ENCODE results near the gene CNN1. TPM values are rescaled to one million over a fixed set of nuclear protein-coding genes. Genes with fewer than 3 reads are reported as not detected.
A peak's percentile ranks its signal among the peaks of the same experiment; 100 is the strongest.

CNN1 gene
- total and polyA plus RNA-seq, 2 of the 13 experiments (the other 11 are each of a cell fraction or from before 2014, with no cell fraction given): 0.70 to 1.1 TPM

DNA sequence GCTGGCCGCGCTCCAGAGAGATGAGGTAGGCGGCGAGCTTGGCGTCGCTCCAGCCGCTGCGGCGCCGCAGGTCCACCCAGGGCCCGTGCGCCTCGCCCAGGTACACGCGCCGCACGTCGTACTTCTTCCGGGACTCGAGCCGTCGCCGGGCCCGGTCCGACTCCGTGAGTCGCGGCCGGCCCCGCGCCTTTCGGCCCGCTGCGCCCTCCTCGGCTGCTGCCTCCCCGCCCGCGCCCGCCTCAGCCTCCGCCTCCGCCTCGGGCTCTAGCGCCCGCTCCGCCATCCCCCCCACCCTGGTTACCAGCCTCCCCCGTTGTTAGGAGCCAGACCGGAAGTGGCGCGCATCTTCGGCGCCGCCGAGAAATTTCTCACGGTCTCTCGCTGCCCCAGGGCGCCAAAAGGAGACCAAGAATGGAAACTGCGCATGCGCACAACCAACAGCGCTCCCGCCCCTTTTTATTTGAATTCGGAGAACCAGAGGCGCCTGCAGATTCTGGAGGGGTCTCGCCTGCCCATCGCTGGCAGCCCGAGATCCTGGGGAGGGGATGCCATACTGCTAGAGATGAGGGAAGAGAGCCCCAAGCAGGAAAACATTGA is 33.0 kb upstream of the CNN1 start, which contains the start of gene ZNF653 (continued):
- TF ChIP-seq, protein P1, sequence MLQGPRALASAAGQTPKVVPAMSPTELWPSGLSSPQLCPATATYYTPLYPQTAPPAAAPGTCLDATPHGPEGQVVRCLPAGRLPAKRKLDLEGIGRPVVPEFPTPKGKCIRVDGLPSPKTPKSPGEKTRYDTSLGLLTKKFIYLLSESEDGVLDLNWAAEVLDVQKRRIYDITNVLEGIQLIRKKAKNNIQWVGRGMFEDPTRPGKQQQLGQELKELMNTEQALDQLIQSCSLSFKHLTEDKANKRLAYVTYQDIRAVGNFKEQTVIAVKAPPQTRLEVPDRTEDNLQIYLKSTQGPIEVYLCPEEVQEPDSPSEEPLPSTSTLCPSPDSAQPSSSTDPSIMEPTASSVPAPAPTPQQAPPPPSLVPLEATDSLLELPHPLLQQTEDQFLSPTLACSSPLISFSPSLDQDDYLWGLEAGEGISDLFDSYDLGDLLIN (CRISPR knock-in tag; IDR thresholded peaks at IDR 0.05; ENCODE audit: borderline replicate concordance): no peak; the same call in 1 of the 2 replicates
- TF ChIP-seq, protein P2, sequence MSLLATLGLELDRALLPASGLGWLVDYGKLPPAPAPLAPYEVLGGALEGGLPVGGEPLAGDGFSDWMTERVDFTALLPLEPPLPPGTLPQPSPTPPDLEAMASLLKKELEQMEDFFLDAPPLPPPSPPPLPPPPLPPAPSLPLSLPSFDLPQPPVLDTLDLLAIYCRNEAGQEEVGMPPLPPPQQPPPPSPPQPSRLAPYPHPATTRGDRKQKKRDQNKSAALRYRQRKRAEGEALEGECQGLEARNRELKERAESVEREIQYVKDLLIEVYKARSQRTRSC (CRISPR knock-in tag; IDR thresholded peaks at IDR 0.05; ENCODE audit: low read depth): no peak
- TF ChIP-seq KAT8 (CRISPR knock-in tag; IDR thresholded peaks at IDR 0.05) (peak; percentile 80), ZNF136 (CRISPR knock-in tag; IDR thresholded peaks at IDR 0.05; ENCODE audit: low read depth) (no peak), AKAP8 (CRISPR knock-in tag; IDR thresholded peaks at IDR 0.05) (peak; percentile 84; the same call in 1 of the 2 replicates), MED8 (CRISPR knock-in tag; IDR thresholded peaks at IDR 0.05; ENCODE audit: insufficient replicate concordance) (no peak), ZNF432 (CRISPR knock-in tag; IDR thresholded peaks at IDR 0.05; ENCODE audit: borderline replicate concordance) (no peak), POLR2AphosphoS5 (IDR thresholded peaks at IDR 0.05; ENCODE audit: low read depth, low read length) (peak; percentile 34), ZNF7 (CRISPR knock-in tag; IDR thresholded peaks at IDR 0.05) (no peak), ZNF792 (CRISPR knock-in tag; IDR thresholded peaks at IDR 0.05) (peak; percentile 21; the same call in 1 of the 2 replicates), JUNB (CRISPR knock-in tag; IDR thresholded peaks at IDR 0.05; ENCODE audit: borderline replicate concordance) (no peak), ZNF343 (CRISPR knock-in tag; IDR thresholded peaks at IDR 0.05) (no peak), IRF2 (CRISPR knock-in tag; IDR thresholded peaks at IDR 0.05) (peak; percentile 16; the same call in 1 of the 2 replicates), SATB2 (CRISPR knock-in tag; IDR thresholded peaks at IDR 0.05) (no peak), TEAD3 (CRISPR knock-in tag; optimal IDR thresholded peaks at IDR 0.05; ENCODE audit: borderline replicate concordance) (peak; percentile 2), RELA (CRISPR knock-in tag; IDR thresholded peaks at IDR 0.05) (no peak), KDM5B (CRISPR knock-in tag; IDR thresholded peaks at IDR 0.05; ENCODE audit: borderline replicate concordance) (0 out of 2 replicates have a peak, but pooled peaks have one; percentile 58), GTF2F1 (IDR thresholded peaks at IDR 0.05; ENCODE audit: low read length) (no peak)
- TF ChIP-seq, protein P3, sequence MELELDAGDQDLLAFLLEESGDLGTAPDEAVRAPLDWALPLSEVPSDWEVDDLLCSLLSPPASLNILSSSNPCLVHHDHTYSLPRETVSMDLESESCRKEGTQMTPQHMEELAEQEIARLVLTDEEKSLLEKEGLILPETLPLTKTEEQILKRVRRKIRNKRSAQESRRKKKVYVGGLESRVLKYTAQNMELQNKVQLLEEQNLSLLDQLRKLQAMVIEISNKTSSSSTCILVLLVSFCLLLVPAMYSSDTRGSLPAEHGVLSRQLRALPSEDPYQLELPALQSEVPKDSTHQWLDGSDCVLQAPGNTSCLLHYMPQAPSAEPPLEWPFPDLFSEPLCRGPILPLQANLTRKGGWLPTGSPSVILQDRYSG (CRISPR knock-in tag; IDR thresholded peaks at IDR 0.05): no peak
- TF ChIP-seq, protein P4, sequence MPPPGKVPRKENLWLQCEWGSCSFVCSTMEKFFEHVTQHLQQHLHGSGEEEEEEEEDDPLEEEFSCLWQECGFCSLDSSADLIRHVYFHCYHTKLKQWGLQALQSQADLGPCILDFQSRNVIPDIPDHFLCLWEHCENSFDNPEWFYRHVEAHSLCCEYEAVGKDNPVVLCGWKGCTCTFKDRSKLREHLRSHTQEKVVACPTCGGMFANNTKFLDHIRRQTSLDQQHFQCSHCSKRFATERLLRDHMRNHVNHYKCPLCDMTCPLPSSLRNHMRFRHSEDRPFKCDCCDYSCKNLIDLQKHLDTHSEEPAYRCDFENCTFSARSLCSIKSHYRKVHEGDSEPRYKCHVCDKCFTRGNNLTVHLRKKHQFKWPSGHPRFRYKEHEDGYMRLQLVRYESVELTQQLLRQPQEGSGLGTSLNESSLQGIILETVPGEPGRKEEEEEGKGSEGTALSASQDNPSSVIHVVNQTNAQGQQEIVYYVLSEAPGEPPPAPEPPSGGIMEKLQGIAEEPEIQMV (CRISPR knock-in tag; IDR thresholded peaks at IDR 0.05; ENCODE audit: low read depth): no peak

Measured in HepG2 (cell line).